IMR-90 (cell line): ENCODE results near the gene DDX24. TPM values are rescaled to one million over a fixed set of nuclear protein-coding genes. Genes with fewer than 3 reads are reported as not detected.

Source experiments
- ATAC-seq: fragments of 200-7000 bp; cut with Tn5 transposase; 2 replicates; pipeline ENCODE4 v1.9.1; 2020; ENCODE audit warnings: low read depth, mild to moderate bottlenecking, moderate library complexity
- BruUV-seq: library from RNA; stranded (reverse); fragments of 400-500 nt; replicated peaks from 2 replicates; lab custom pipeline; 2021; lab: Mats Ljungman, UMichigan
- CTCF ChIA-PET: fragments of 300-600 bp; formaldehyde crosslinking; extraction: SDS; loops from one replicate; lab custom pipeline; 2021; ENCODE audit warnings: antibody characterized with exemption; lab: Yijun Ruan, JAX
- POLR2A ChIA-PET: fragments of 300-600 bp; sonication (Branson Sonifier 250); formaldehyde crosslinking; loops from one replicate; lab custom pipeline; 2022; ENCODE audit warnings: antibody characterized with exemption; ENCODE audit not compliant: unreplicated experiment; lab: Charles Lee
- DNase-seq: peaks from one replicate; pipeline ENCODE4 v3.0.0; 2013
- H2AFZ ChIP-seq: replicated peaks from 2 replicates; pipeline ENCODE3; 2013; ENCODE audit warnings: low read length, mild to moderate bottlenecking; ENCODE audit not compliant: poor library complexity
- H2AK5ac ChIP-seq: 2 replicates; pipeline ENCODE4 v1.6.1; 2013; ENCODE audit warnings: low read depth, low read length, inconsistent platforms
- H2AK9ac ChIP-seq: replicated peaks from 2 replicates; pipeline ENCODE3; 2013; ENCODE audit warnings: mild to moderate bottlenecking, low read depth, low read length, moderate library complexity; ENCODE audit not compliant: poor library complexity
- H2BK120ac ChIP-seq: 2 replicates; pipeline ENCODE4 v1.6.1; 2013; ENCODE audit warnings: low read depth, low read length, inconsistent platforms
- H2BK15ac ChIP-seq: 3 replicates; pipeline ENCODE4 v1.6.1; 2013; ENCODE audit warnings: low read depth, low read length, inconsistent platforms
- H2BK20ac ChIP-seq: 2 replicates; pipeline ENCODE4 v1.6.1; 2013; ENCODE audit warnings: low read depth, mild to moderate bottlenecking, inconsistent platforms, low read length, moderate library complexity
- H2BK5ac ChIP-seq: 2 replicates; pipeline ENCODE4 v1.6.1; 2013; ENCODE audit warnings: mild to moderate bottlenecking, low read depth, low read length, inconsistent platforms; ENCODE audit not compliant: poor library complexity, severe bottlenecking
- H3K14ac ChIP-seq: replicated peaks from 2 replicates; pipeline ENCODE4 v1.6.1; 2013; ENCODE audit warnings: low read depth, low read length, inconsistent platforms
- H3K18ac ChIP-seq: 2 replicates; pipeline ENCODE4 v1.6.1; 2013; ENCODE audit warnings: low read depth, low read length, control low read depth
- H3K23ac ChIP-seq: 2 replicates; pipeline ENCODE4 v1.6.1; 2013; ENCODE audit warnings: low read depth, low read length, inconsistent platforms
- H3K27ac ChIP-seq: 2 replicates; pipeline ENCODE4 v1.5.1; 2013; ENCODE audit warnings: mild to moderate bottlenecking, control low read depth, low read length; ENCODE audit not compliant: insufficient read depth
- H3K27me3 ChIP-seq: 2 replicates; pipeline ENCODE4 v1.6.1; 2013; ENCODE audit warnings: low read length; ENCODE audit not compliant: control insufficient read depth, insufficient read depth
- H3K36me3 ChIP-seq: 2 replicates; pipeline ENCODE4 v1.6.1; 2013; ENCODE audit warnings: low read length, mixed read lengths; ENCODE audit not compliant: control insufficient read depth, insufficient read depth
- H3K4ac ChIP-seq: 2 replicates; pipeline ENCODE4 v1.6.1; 2013; ENCODE audit warnings: low read depth, low read length, inconsistent platforms
- H3K4me1 ChIP-seq: 2 replicates; pipeline ENCODE4 v1.6.1; 2013; ENCODE audit warnings: low read length, mixed read lengths; ENCODE audit not compliant: control insufficient read depth, insufficient read depth
- H3K4me2 ChIP-seq: 2 replicates; pipeline ENCODE4 v1.6.1; 2013; ENCODE audit warnings: low read depth, mild to moderate bottlenecking, control low read depth, low read length, moderate library complexity
- H3K4me3 ChIP-seq: 2 replicates; pipeline ENCODE4 v1.5.1; 2013; ENCODE audit warnings: low read depth, mild to moderate bottlenecking, control low read depth, low read length, moderate library complexity; ENCODE audit not compliant: insufficient read depth
- H3K56ac ChIP-seq: 2 replicates; pipeline ENCODE4 v1.6.1; 2013; ENCODE audit warnings: low read length, inconsistent platforms; ENCODE audit not compliant: insufficient read depth; ENCODE audit errors: extremely low read depth
- H3K79me1 ChIP-seq, 2 experiments: 2 replicates each; pipeline ENCODE4 v1.6.1; 2013; ENCODE audit warnings: low read length in 2 of 2, inconsistent platforms in 1 of 2, low read depth in 1 of 2
- H3K9ac ChIP-seq: 2 replicates; pipeline ENCODE4 v1.6.1; 2013; ENCODE audit warnings: low read depth, low read length, control low read depth
- H3K9me1 ChIP-seq: 2 replicates; pipeline ENCODE4 v1.6.1; 2013; ENCODE audit warnings: low read length, inconsistent platforms; ENCODE audit not compliant: insufficient read depth
- H3K9me3 ChIP-seq: 2 replicates; pipeline ENCODE4 v1.6.1; 2013; ENCODE audit warnings: low read length; ENCODE audit not compliant: control insufficient read depth, insufficient read depth
- H4K20me1 ChIP-seq: 2 replicates; pipeline ENCODE4 v1.6.1; 2013; ENCODE audit warnings: low read length, inconsistent platforms; ENCODE audit not compliant: insufficient read depth
- H4K5ac ChIP-seq: 2 replicates; pipeline ENCODE4 v1.6.1; 2013; ENCODE audit warnings: mild to moderate bottlenecking, low read depth, low read length, control low read depth
- H4K8ac ChIP-seq, 2 experiments: 2 replicates each; pipeline ENCODE4 v1.6.1; 2013; ENCODE audit warnings: low read depth in 2 of 2, low read length in 2 of 2, control low read depth in 1 of 2, inconsistent platforms in 1 of 2
- H4K91ac ChIP-seq: 2 replicates; pipeline ENCODE4 v1.6.1; 2013; ENCODE audit warnings: low read depth, low read length, inconsistent platforms; ENCODE audit not compliant: insufficient read depth
- BHLHE40 ChIP-seq: fragments of 150-350 bp; IDR thresholded peaks from 2 replicates; pipeline ENCODE4 v1.6.1; 2016; ENCODE audit warnings: mild to moderate bottlenecking, low read depth, low read length
- CEBPB ChIP-seq: IDR thresholded peaks from 2 replicates; pipeline ENCODE4 v1.6.1; 2012; ENCODE audit warnings: low read depth, low read length, improper control_type of control experiment
- CHD1 ChIP-seq: IDR thresholded peaks from 2 replicates; pipeline ENCODE4 v1.6.1; 2012; ENCODE audit warnings: low read depth, low read length, improper control_type of control experiment
- FOS ChIP-seq: fragments of 150-350 bp; IDR thresholded peaks from 2 replicates; pipeline ENCODE4 v1.6.1; 2016; ENCODE audit warnings: low read depth, low read length
- MAZ ChIP-seq: IDR thresholded peaks from 2 replicates; pipeline ENCODE4 v1.6.1; 2012; ENCODE audit warnings: low read depth, mild to moderate bottlenecking, low read length, improper control_type of control experiment, moderate library complexity, borderline replicate concordance
- RCOR1 ChIP-seq: IDR thresholded peaks from 2 replicates; pipeline ENCODE4 v1.6.1; 2012; ENCODE audit warnings: mild to moderate bottlenecking, low read length, improper control_type of control experiment; ENCODE audit not compliant: insufficient replicate concordance
- USF2 ChIP-seq: fragments of 150-350 bp; IDR thresholded peaks from 2 replicates; pipeline ENCODE4 v1.6.1; 2017; ENCODE audit warnings: mild to moderate bottlenecking, antibody characterized with exemption, low read length, low read depth
- WGBS, 2 experiments: methylation state at CpG; one replicate each; pipeline versions ENCODE4 v1.1.5 to v1.1.7; 2013; ENCODE audit warnings: missing lambda C conversion rate in 2 of 2; ENCODE audit not compliant: insufficient read length in 1 of 2; ENCODE audit errors: extremely low coverage in 2 of 2; 5-methylcytosine and 5-hydroxymethylcytosine counted together
- dilution Hi-C: fragments of 300-500 bp; cut with HindIII; formaldehyde crosslinking; loops from one replicate; pipeline ENCODE4 v1.14.3; 2018; ENCODE audit warnings: low sequenced_read_pairs; ENCODE audit not compliant: unreplicated experiment
- in situ Hi-C: fragments of 300-500 bp; cut with MboI; formaldehyde crosslinking; loops from 3 replicates; pipeline ENCODE4 v1.14.3; 2019; ENCODE audit warnings: low sequenced_read_pairs, inconsistent platforms, mixed read lengths
- intact Hi-C: fragments of 100-400 bp; cut with micrococcal nuclease; formaldehyde crosslinking; loops from 2 replicates; pipeline ENCODE4 v1.10.0; 2022
- polyA plus RNA-seq, 3 experiments: library from polyadenylated mRNA; depleted of rRNA; stranded (reverse); fragments of >200 nt; gene quantifications; 2 replicates each; pipeline ENCODE4 v1.2.3, GENCODE V29; 2012; ENCODE audit warnings: low replicate concordance in 1 of 3
- total RNA-seq: library from RNA; depleted of rRNA; stranded (reverse); fragments of >200 nt; gene quantifications from 2 replicates; pipeline ENCODE4 v1.2.3, GENCODE V29; 2012

The DDX24 gene
- total and polyA plus RNA-seq, 2 of the 4 experiments (the other 2 are of a cell fraction), result 134 to 155 TPM

DNA sequence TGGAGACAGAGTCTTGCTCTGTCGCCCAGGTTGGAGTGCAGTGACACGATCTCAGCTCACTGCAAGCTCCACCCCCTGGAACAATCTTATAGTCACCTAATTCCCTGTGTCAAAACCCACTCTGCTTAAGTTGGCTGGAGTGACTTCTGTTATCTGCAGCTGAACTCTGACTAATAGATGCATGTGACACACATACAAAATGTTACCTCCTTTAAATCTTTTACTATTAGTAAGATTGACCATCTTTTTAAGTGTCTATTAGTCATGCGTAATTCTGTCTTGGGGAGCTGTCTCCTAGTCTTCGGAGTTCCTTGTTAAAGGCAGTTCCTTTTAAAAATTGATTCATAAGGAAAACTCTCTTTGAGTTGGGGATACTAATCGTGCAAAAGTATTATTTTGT, 7.5 kb upstream of the DDX24 start:
- Histone ChIP-seq H4K91ac (no peak overlapping the region), H3K79me1 (peaks cover 0 to 24% of the 10 kb centered on the region in 2 experiments; a peak in 2 of 4 replicates), H3K56ac (no peak overlapping the region), H2BK5ac (no peak overlapping the region), H3K4me3 (no peak overlapping the region), H2BK120ac (no peak overlapping the region), H3K9ac (no peak overlapping the region), H4K8ac (no peak overlapping the region), H3K18ac (no peak overlapping the region), H3K23ac (0 out of 2 replicates have a peak overlapping the region, but pooled peaks have one; percentile 0), H3K27ac (no peak overlapping the region), H3K9me3 (no peaks in the 10 kb centered on the region), H3K14ac (no peak overlapping the region), H2AK9ac (no peak overlapping the region), H2AK5ac (no peak overlapping the region), H3K4me1 (no peaks in the 10 kb centered on the region; the same call in 1 of the 2 replicates), H3K4me2 (peak overlapping the region; percentile 35; the same call in 1 of the 2 replicates), H4K20me1 (no peaks in the 10 kb centered on the region), H3K36me3 (no peaks in the 10 kb centered on the region), H2BK20ac (no peak overlapping the region), H3K4ac (no peak overlapping the region), H3K9me1 (peaks cover 6% of the 10 kb centered on the region; the same call in 1 of the 2 replicates), H3K27me3 (no peaks in the 10 kb centered on the region), H2AFZ (no peak overlapping the region), H4K5ac (no peak overlapping the region), H2BK15ac (no peak overlapping the region)
- no CpG with 5 or more reads among the region's 5 CpGs for WGBS, 2 experiments
- dilution Hi-C loops, result no loop called here
- BruUV-seq, result no TSS peak
- intact Hi-C loops, result no loop called here
- POLR2A ChIA-PET, result interaction anchor here (0.6 kb wide), 1 partner anchor 72 kb away, joined by 9 read pairs; no protein-coding TSS in a partner anchor
- peak; percentile 65 for DNase-seq
- 0 out of 2 replicates have a peak, but pooled peaks have one; percentile 28 for TF ChIP-seq FOS
- no peak for TF ChIP-seq RCOR1
- no peak for TF ChIP-seq USF2
- TF ChIP-seq MAZ, result no peak
- no peak for TF ChIP-seq CHD1
- TF ChIP-seq CEBPB, result no peak
- 0 out of 2 replicates have a peak, but pooled peaks have one; percentile 31 for TF ChIP-seq BHLHE40
- in situ Hi-C loops, result no loop called here
- CTCF ChIA-PET, result interaction anchor here (0.6 kb wide), 1 partner anchor 1574 kb away, joined by 3 read pairs; no protein-coding TSS in a partner anchor
- peak; percentile 61 for ATAC-seq
